Karpas-422 (cell line): ENCODE results near the gene G3BP1. TPM values are rescaled to one million over a fixed set of nuclear protein-coding genes. Genes with fewer than 3 reads are reported as not detected.

Source experiments
- DNase-seq: peaks from one replicate; pipeline ENCODE4 v3.0.0-alpha.2; 2015
- H2AFZ ChIP-seq: fragments of 200-600 bp; sonication (generic); 2 replicates; pipeline ENCODE4 v1.6.1; 2014; ENCODE audit warnings: antibody characterized with exemption, low read length, mixed read lengths
- H3K27ac ChIP-seq: fragments of 200-600 bp; sonication (generic); 2 replicates; pipeline ENCODE4 v1.5.1; 2014; ENCODE audit warnings: mild to moderate bottlenecking, low read length, moderate library complexity
- H3K27me3 ChIP-seq: fragments of 200-600 bp; sonication (generic); 2 replicates; pipeline ENCODE4 v1.6.1; 2014; ENCODE audit warnings: low read length, mixed read lengths
- H3K36me3 ChIP-seq: fragments of 200-600 bp; sonication (generic); 2 replicates; pipeline ENCODE4 v1.6.1; 2014; ENCODE audit warnings: low read length, mixed read lengths; ENCODE audit not compliant: insufficient read depth
- H3K4me1 ChIP-seq: fragments of 200-600 bp; sonication (generic); 2 replicates; pipeline ENCODE4 v1.6.1; 2014; ENCODE audit warnings: mild to moderate bottlenecking, low read length, mixed read lengths
- H3K4me2 ChIP-seq: fragments of 200-600 bp; sonication (generic); 2 replicates; pipeline ENCODE4 v1.6.1; 2014; ENCODE audit warnings: low read length, low read depth, mild to moderate bottlenecking; ENCODE audit not compliant: poor library complexity, severe bottlenecking
- H3K4me3 ChIP-seq: fragments of 200-600 bp; sonication (generic); 2 replicates; pipeline ENCODE4 v1.5.1; 2014; ENCODE audit warnings: mild to moderate bottlenecking, antibody characterized with exemption, low read length, mixed read lengths
- H3K79me2 ChIP-seq: fragments of 200-600 bp; sonication (generic); 2 replicates; pipeline ENCODE4 v1.6.1; 2014; ENCODE audit warnings: mild to moderate bottlenecking, low read length, mixed read lengths
- H3K9ac ChIP-seq: fragments of 200-600 bp; sonication (generic); 2 replicates; pipeline ENCODE4 v1.6.0; 2014; ENCODE audit warnings: low read length
- H3K9me2 ChIP-seq: fragments of 200-600 bp; sonication (generic), shearing (Covaris generic); replicated peaks from 2 replicates; pipeline ENCODE4 v1.6.0; 2014; ENCODE audit warnings: mild to moderate bottlenecking, low read length, moderate library complexity; ENCODE audit not compliant: insufficient read depth
- H3K9me3 ChIP-seq: fragments of 300-700, 200-600 bp; sonication (generic); 2 replicates; pipeline ENCODE4 v1.6.1; 2014; ENCODE audit warnings: low read length, mixed read lengths
- H4K20me1 ChIP-seq: fragments of 200-600 bp; sonication (generic); 2 replicates; pipeline ENCODE4 v1.6.1; 2014; ENCODE audit warnings: mild to moderate bottlenecking, antibody characterized with exemption, low read length, low read depth; ENCODE audit not compliant: insufficient read depth
- total RNA-seq: library from RNA; depleted of rRNA; stranded (reverse); fragments of >200 nt; shearing (Covaris generic); gene quantifications from 2 replicates; pipeline ENCODE4 v1.2.3, GENCODE V29; 2014; ENCODE audit warnings: low replicate concordance

G3BP1 gene
- total RNA-seq, 1 experiment from 2014 or later = 186 TPM

DNA sequence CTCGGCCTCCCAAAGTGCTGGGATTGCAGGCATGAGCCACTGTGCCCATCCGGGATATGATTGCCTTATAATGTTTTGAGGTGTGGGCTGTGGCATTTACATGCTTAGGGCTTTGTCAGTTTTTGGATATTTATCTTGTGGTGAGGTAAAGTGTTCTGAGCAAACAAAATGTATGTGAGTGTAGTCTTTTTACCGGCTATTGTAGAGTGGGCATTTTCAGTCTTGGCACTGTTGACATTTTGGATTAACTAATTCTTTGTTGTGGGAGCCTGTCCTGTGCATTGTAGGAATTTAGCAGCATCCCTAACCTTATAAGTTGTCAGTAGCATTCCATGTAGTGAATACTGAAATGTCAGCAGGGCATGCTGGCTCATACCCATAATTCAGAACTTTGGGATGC lies 21.6 kb downstream of the G3BP1 start:
- no peaks in the 10 kb centered on the region for H3K9me3 ChIP-seq
- H3K4me3 ChIP-seq = no peak overlapping the region
- DNase-seq = no peak
- no peaks in the 10 kb centered on the region for H3K9me2 ChIP-seq
- no peak overlapping the region for H3K4me2 ChIP-seq
- peaks cover 33% of the 10 kb centered on the region for H4K20me1 ChIP-seq
- no peak overlapping the region for H3K9ac ChIP-seq
- H3K27ac ChIP-seq = no peak overlapping the region
- H3K4me1 ChIP-seq = no peaks in the 10 kb centered on the region
- no peak overlapping the region for H2AFZ ChIP-seq
- H3K36me3 ChIP-seq = peaks cover 90% of the 10 kb centered on the region
- peaks cover 98% of the 10 kb centered on the region for H3K79me2 ChIP-seq
- H3K27me3 ChIP-seq = no peaks in the 10 kb centered on the region

DNA sequence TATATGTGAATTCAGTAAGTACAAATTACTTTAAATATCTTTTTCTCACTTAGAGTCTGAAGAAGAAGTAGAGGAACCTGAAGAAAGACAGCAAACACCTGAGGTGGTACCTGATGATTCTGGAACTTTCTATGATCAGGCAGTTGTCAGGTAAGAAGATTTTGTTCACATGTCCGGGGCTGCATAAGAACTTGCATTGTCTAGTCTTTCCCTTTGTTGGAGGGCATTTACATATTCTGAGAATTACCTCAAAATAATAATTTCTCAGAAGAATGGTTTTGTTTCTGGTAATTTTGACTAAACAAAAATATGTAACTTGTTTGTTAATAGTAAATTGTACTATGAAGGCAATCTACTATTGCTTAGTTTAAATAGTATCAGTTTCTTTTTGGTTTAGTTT lies 23.7 kb downstream of the G3BP1 start:
- no peak for DNase-seq
- peaks cover 97% of the 10 kb centered on the region for H3K79me2 ChIP-seq
- H3K27me3 ChIP-seq = no peaks in the 10 kb centered on the region
- H3K27ac ChIP-seq = no peak overlapping the region
- H3K9me2 ChIP-seq = no peaks in the 10 kb centered on the region
- no peaks in the 10 kb centered on the region for H3K9me3 ChIP-seq
- peaks cover 93% of the 10 kb centered on the region for H3K36me3 ChIP-seq
- no peaks in the 10 kb centered on the region for H3K4me1 ChIP-seq
- H2AFZ ChIP-seq = no peak overlapping the region
- H3K9ac ChIP-seq = no peak overlapping the region
- no peak overlapping the region for H3K4me3 ChIP-seq
- peaks cover 34% of the 10 kb centered on the region for H4K20me1 ChIP-seq
- H3K4me2 ChIP-seq = no peak overlapping the region

DNA sequence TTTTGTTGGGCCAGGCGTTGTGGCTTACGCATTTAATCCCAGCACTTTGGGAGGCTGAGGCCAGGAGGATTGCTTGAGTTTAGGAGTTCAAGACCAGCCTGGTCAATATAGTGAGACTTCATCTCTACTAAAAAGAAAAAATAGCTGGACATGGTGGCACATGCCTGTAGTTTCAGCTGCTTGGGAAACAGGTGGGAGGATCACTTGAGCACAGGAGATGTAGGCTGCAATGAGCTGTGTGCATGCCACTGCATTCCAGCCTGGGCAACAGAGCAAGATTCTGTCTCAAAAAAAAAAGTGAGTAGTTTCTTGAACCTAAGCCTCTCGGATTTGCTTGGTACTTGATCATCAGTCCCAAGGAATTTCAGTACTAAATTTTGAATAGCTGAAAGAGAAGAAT lies 26.9 kb downstream of the G3BP1 start:
- Histone ChIP-seq H3K79me2 (peaks cover 85% of the 10 kb centered on the region), H3K4me2 (no peak overlapping the region), H3K9me2 (no peaks in the 10 kb centered on the region), H3K9me3 (no peaks in the 10 kb centered on the region), H3K9ac (no peak overlapping the region), H2AFZ (no peak overlapping the region), H3K27ac (no peak overlapping the region), H3K4me3 (no peak overlapping the region), H3K27me3 (no peaks in the 10 kb centered on the region), H4K20me1 (peaks cover 14% of the 10 kb centered on the region), H3K4me1 (no peaks in the 10 kb centered on the region), H3K36me3 (peaks cover 92% of the 10 kb centered on the region)
- DNase-seq = no peak

DNA sequence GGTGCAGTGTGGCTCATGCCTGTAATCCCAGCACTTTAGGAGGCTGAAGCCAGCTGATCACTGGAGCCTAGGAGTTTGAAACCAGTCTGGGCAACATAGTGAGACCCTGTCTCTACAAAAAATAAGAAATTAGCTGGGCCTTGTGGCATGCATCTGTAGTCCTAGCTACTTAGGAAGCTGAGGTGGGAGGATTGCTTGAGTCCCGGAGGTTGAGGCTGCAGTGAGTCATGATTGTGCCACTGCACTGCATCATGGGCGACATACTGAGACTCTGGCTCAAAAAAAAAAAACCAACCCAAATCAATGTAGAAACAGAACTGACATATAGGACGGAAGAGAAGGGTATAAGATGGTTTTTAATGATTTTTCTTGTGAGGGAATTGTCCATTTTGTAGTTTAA lies 27.7 kb downstream of the G3BP1 start:
- Histone ChIP-seq H3K79me2 (peaks cover 85% of the 10 kb centered on the region), H3K9me3 (no peaks in the 10 kb centered on the region), H3K4me1 (peaks cover 6% of the 10 kb centered on the region; the same call in 1 of the 2 replicates), H3K27ac (no peak overlapping the region), H3K9ac (no peak overlapping the region), H3K4me2 (no peak overlapping the region), H3K36me3 (peaks cover 92% of the 10 kb centered on the region), H4K20me1 (peaks cover 14% of the 10 kb centered on the region), H3K9me2 (no peaks in the 10 kb centered on the region), H2AFZ (no peak overlapping the region), H3K4me3 (no peak overlapping the region), H3K27me3 (no peaks in the 10 kb centered on the region)
- no peak for DNase-seq

DNA sequence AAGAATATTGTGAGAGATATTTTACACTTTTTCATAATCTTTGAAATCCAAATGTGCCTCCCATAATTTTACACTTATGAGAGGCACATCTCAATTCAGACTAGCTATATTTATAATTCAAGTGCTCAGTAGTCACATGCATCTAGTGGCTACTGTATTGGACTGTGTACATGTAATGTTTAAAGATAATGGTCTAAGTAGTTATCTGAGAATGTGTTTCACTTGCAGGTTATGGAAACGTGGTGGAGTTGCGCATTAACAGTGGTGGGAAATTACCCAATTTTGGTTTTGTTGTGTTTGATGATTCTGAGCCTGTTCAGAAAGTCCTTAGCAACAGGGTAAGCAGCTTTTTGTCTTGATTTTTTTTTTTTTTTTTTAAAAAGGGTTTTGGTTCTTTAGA lies 28.8 kb downstream of the G3BP1 start:
- Histone ChIP-seq H4K20me1 (peaks cover 14% of the 10 kb centered on the region), H3K27me3 (no peaks in the 10 kb centered on the region), H2AFZ (no peak overlapping the region), H3K79me2 (peaks cover 84% of the 10 kb centered on the region), H3K4me2 (no peak overlapping the region), H3K4me1 (peaks cover 15% of the 10 kb centered on the region), H3K9me3 (no peaks in the 10 kb centered on the region), H3K36me3 (peaks cover 92% of the 10 kb centered on the region), H3K9me2 (no peaks in the 10 kb centered on the region), H3K9ac (no peak overlapping the region), H3K27ac (no peak overlapping the region), H3K4me3 (no peak overlapping the region)
- no peak for DNase-seq

DNA sequence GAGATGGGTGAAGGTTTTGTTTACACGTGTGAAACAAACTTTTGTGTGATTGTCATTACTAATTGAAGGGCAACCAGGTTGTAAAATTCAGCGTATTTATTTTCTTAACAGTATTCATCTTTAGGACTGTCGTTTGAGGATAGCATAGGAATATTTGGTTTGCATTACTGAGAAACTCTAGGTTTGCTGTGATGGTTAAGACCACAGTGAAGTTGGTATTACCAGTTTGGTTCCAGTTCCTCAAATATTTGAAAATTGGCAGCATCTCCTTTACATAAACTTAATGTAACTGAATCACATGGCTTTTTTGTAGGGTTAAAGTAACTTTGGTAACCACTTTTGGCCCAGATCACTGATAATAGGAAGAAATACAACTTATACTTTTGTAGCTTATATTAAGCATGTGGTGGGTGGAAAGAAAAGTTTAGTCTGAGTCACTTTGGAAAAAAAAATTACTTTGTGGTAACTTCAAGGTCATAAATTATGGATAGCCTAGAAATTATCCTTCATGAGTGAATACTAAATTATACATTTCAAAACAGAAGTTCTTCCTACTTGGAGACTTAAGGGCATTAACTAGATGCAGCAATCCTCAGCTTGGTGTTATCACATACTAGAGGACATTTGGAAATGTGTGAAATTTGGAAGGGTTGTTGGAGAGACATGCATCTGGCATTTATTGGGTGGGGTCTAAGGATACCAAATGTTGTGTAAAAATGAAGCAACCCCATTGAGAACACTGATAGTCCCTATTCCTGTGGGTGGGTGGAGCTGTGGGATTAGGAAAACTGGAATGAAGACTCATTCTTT lies 33.9 kb downstream of the G3BP1 start:
- Histone ChIP-seq H3K9me3 (no peaks in the 10 kb centered on the region), H3K36me3 (peaks cover 92% of the 10 kb centered on the region), H3K4me3 (no peak overlapping the region), H3K79me2 (peaks cover 81% of the 10 kb centered on the region), H4K20me1 (no peaks in the 10 kb centered on the region), H3K4me1 (peaks cover 16% of the 10 kb centered on the region), H3K4me2 (no peak overlapping the region), H3K9me2 (no peaks in the 10 kb centered on the region), H3K27me3 (no peaks in the 10 kb centered on the region), H3K9ac (no peak overlapping the region), H3K27ac (no peak overlapping the region), H2AFZ (no peak overlapping the region)
- no peak for DNase-seq

DNA sequence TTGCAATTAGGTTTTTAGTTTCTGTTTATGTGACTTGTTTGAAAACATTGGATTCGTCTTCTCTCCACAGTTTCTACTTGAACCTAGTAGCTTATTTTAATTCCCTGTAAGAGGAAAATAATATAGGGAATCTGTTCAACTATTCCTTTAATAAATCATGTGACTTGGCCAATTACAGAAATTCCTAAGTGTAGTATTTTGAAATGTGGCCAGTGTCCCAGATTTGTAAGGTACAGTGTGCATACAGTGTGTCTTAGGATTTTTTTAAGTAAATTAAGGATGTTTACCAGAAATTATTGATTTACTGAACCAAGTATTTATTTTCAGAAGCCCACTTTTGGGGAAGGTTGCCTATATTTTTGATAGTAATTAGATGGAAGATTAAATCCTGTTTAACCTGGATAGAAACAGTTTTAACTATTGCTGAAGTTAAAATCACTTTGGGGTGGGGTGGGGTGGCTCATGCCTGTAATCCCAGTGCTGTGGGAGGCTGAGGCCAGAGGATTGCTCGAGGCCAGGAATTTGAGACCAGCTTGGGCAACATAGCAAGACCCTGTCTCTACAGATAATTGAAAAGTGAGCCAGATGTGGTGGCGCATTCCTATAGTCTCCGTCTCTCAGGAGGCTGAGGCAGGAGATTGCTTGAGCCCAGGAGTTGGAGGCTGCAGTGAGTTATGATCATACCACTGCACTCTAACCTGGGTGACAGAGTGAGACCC lies 36.9 kb downstream of the G3BP1 start:
- peaks cover 96% of the 10 kb centered on the region for H3K36me3 ChIP-seq

DNA sequence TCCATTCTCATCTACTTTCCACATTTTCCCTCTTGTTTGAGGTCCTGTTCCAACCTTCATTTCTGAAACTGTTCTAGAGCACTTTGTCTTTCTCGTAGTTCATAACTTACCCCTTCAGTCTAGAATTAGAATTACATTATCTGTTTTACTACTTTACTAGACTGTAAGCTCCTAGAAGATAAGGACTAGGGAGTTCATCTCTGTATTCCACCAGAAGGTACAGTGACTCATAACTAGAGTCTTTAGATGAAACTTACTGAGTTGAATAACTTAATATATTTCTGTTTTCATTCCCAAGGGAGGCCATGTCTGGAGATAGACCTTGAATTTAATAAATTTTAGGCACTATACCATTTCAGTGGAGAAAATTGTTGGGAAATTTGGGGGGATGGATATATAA lies 38.7 kb downstream of the G3BP1 start:
- Histone ChIP-seq H3K79me2 (peaks cover 58% of the 10 kb centered on the region), H3K9ac (no peak overlapping the region), H3K4me2 (no peak overlapping the region), H3K9me2 (no peaks in the 10 kb centered on the region), H3K4me3 (no peak overlapping the region), H3K9me3 (no peaks in the 10 kb centered on the region), H3K27ac (no peak overlapping the region), H4K20me1 (no peaks in the 10 kb centered on the region), H3K27me3 (no peaks in the 10 kb centered on the region), H2AFZ (no peak overlapping the region), H3K36me3 (peaks cover 95% of the 10 kb centered on the region), H3K4me1 (peaks cover 2% of the 10 kb centered on the region)
- no peak for DNase-seq

More for the DNA sequence above, 36.9 kb downstream of the G3BP1 start:
- no peak for DNase-seq
- no peak overlapping the region for H2AFZ ChIP-seq
- no peaks in the 10 kb centered on the region for H4K20me1 ChIP-seq
- no peak overlapping the region for H3K9ac ChIP-seq
- no peaks in the 10 kb centered on the region for H3K27me3 ChIP-seq
- peaks cover 16% of the 10 kb centered on the region for H3K4me1 ChIP-seq
- H3K9me2 ChIP-seq = no peaks in the 10 kb centered on the region
- H3K27ac ChIP-seq = no peak overlapping the region
- peaks cover 71% of the 10 kb centered on the region for H3K79me2 ChIP-seq
- no peak overlapping the region for H3K4me2 ChIP-seq
- no peaks in the 10 kb centered on the region for H3K9me3 ChIP-seq
- H3K4me3 ChIP-seq = no peak overlapping the region
